PC-3 (cell line): ENCODE results near the gene ST6GALNAC3.

ENCODE experiments used
- EZH2phosphoT487 ChIP-seq: fragments of 300-600 bp; sonication (generic); IDR thresholded peaks from 2 replicates; pipeline ENCODE4 v1.6.1; 2018; ENCODE audit warnings: mild to moderate bottlenecking, antibody characterized with exemption, low read length, borderline replicate concordance
- TF ChIP-seq, protein P1 (sequence below): fragments of 300-600 bp; sonication (generic); conservative IDR thresholded peaks from 2 replicates; pipeline ENCODE4 v1.5.1; 2017; ENCODE audit warnings: antibody characterized with exemption, low read depth, mild to moderate bottlenecking, low read length

DNA sequence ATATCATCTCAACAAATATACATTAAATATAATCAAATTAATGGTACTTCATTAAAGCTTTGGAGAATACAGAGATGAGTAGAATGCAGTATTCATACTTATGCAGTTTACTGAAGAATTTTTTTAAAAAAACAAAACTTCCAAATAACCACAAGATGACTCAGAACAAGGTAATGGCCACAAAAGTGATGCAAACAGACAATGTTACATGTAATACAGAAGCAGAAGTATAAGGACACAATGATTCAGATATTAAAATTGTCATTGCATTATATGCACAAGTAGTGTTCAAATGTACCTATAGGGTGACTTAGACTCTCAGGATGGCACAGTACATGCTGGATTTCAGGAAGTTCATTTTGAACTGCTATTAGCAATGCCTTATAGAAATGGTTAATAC is 565.5 kb downstream of the ST6GALNAC3 start:
- TF ChIP-seq, protein P1, sequence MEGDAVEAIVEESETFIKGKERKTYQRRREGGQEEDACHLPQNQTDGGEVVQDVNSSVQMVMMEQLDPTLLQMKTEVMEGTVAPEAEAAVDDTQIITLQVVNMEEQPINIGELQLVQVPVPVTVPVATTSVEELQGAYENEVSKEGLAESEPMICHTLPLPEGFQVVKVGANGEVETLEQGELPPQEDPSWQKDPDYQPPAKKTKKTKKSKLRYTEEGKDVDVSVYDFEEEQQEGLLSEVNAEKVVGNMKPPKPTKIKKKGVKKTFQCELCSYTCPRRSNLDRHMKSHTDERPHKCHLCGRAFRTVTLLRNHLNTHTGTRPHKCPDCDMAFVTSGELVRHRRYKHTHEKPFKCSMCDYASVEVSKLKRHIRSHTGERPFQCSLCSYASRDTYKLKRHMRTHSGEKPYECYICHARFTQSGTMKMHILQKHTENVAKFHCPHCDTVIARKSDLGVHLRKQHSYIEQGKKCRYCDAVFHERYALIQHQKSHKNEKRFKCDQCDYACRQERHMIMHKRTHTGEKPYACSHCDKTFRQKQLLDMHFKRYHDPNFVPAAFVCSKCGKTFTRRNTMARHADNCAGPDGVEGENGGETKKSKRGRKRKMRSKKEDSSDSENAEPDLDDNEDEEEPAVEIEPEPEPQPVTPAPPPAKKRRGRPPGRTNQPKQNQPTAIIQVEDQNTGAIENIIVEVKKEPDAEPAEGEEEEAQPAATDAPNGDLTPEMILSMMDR: no peak
- TF ChIP-seq EZH2phosphoT487: no peak
